ENCODE measurements around the gene DUSP28. TPM values are rescaled to one million over a fixed set of nuclear protein-coding genes. Genes with fewer than 3 reads are reported as not detected.

Gene DUSP28
- total and polyA plus RNA-seq, 2 of the 13 experiments (the other 11 are each of a cell fraction or from before 2014, with no cell fraction given): 5.2 to 8.6 TPM

- TF ChIP-seq ZNF609 (CRISPR knock-in tag; IDR thresholded peaks at IDR 0.05; ENCODE audit: borderline replicate concordance): 0 out of 2 replicates have a peak, but pooled peaks have one; percentile 29
- TF ChIP-seq ZNF138 (CRISPR knock-in tag; IDR thresholded peaks at IDR 0.05; ENCODE audit: low read depth): no peak
- TF ChIP-seq CBX1 (IDR thresholded peaks at IDR 0.05; ENCODE audit: low read depth): peak; percentile 12
- TF ChIP-seq ZNF350 (CRISPR knock-in tag; IDR thresholded peaks at IDR 0.05; ENCODE audit: borderline replicate concordance, low read depth): peak; percentile 36; the same call in 1 of the 2 replicates
- peak; percentile 62 for TF ChIP-seq SKI (IDR thresholded peaks at IDR 0.05; ENCODE audit: partially characterized antibody)
- TF ChIP-seq ZBTB7B (CRISPR knock-in tag; IDR thresholded peaks at IDR 0.05): peak; percentile 17; the same call in 1 of the 2 replicates
- peak; percentile 7; the same call in 1 of the 2 replicates for TF ChIP-seq NFE2 (CRISPR knock-in tag; IDR thresholded peaks at IDR 0.05)
- TF ChIP-seq MLLT10 (CRISPR knock-in tag; IDR thresholded peaks at IDR 0.05): no peak
- TF ChIP-seq NFE2L1 (CRISPR knock-in tag; IDR thresholded peaks at IDR 0.05; ENCODE audit: borderline replicate concordance): no peak
- TF ChIP-seq ZNF652 (CRISPR knock-in tag; IDR thresholded peaks at IDR 0.05; ENCODE audit: borderline replicate concordance, low read depth): no peak
- peak; percentile 14; the same call in 1 of the 2 replicates for TF ChIP-seq ZNF878 (CRISPR knock-in tag; IDR thresholded peaks at IDR 0.05)
- 0 out of 2 replicates have a peak, but pooled peaks have one; percentile 71 for TF ChIP-seq ZNF580 (CRISPR knock-in tag; IDR thresholded peaks at IDR 0.05; ENCODE audit: borderline replicate concordance, low read depth)
- peak; percentile 87; the same call in 1 of the 2 replicates for TF ChIP-seq ZBTB3 (CRISPR knock-in tag; IDR thresholded peaks at IDR 0.05; ENCODE audit: borderline replicate concordance, low read depth)
- TF ChIP-seq ZNF574 (CRISPR knock-in tag; IDR thresholded peaks at IDR 0.05): peak; percentile 97
- peak; percentile 81; the same call in 1 of the 2 replicates for TF ChIP-seq FOXK1 (CRISPR knock-in tag; IDR thresholded peaks at IDR 0.05; ENCODE audit: borderline replicate concordance, low read depth)
- TF ChIP-seq RFXANK (CRISPR knock-in tag; IDR thresholded peaks at IDR 0.05): peak; percentile 59; the same call in 1 of the 2 replicates
- no peak for TF ChIP-seq CCAR2 (optimal IDR thresholded peaks at IDR 0.05; ENCODE audit: low read depth, low read length)
- TF ChIP-seq TARDBP (CRISPR knock-in tag; IDR thresholded peaks at IDR 0.05): peak; percentile 84
- TF ChIP-seq ZBTB7A (CRISPR knock-in tag; IDR thresholded peaks at IDR 0.05): no peak
- no peak for TF ChIP-seq SMC3 (IDR thresholded peaks at IDR 0.05; ENCODE audit: low read length)
- peak; percentile 59; the same call in 1 of the 2 replicates for TF ChIP-seq ZNF782 (CRISPR knock-in tag; IDR thresholded peaks at IDR 0.05; ENCODE audit: borderline replicate concordance)
- TF ChIP-seq CREB1 (IDR thresholded peaks at IDR 0.05): peak; percentile 81
- TF ChIP-seq CREB1 (CRISPR knock-in tag; IDR thresholded peaks at IDR 0.05): peak; percentile 92
- no peak for TF ChIP-seq KLF13 (CRISPR knock-in tag; IDR thresholded peaks at IDR 0.05)
Observed at GRCh38 chr2:240586198-240586918, 26.2 kb downstream of the DUSP28 start, which contains the start of gene CAPN10 (continued).
